Osteocyte (in vitro differentiated cells): ENCODE results near the gene UNK. TPM values are rescaled to one million over a fixed set of nuclear protein-coding genes. Genes with fewer than 3 reads are reported as not detected.

ENCODE experiments used
- DNase-seq: peaks from one replicate; pipeline ENCODE4 v3.0.0; 2021; ENCODE audit warnings: mixed read lengths; ENCODE audit not compliant: unreplicated experiment; ENCODE audit errors: extremely low spot score
- H3K27ac Mint-ChIP-seq: one replicate; pipeline ENCODE4 v1.8.0; 2021; ENCODE audit warnings: mild to moderate bottlenecking, mixed read lengths; ENCODE audit not compliant: unreplicated experiment
- H3K27me3 Mint-ChIP-seq: one replicate; pipeline ENCODE4 v1.8.0; 2021; ENCODE audit warnings: mixed read lengths; ENCODE audit not compliant: unreplicated experiment
- H3K36me3 Mint-ChIP-seq: one replicate; pipeline ENCODE4 v1.8.0; 2021; ENCODE audit warnings: mixed read lengths; ENCODE audit not compliant: unreplicated experiment
- H3K4me1 Mint-ChIP-seq: one replicate; pipeline ENCODE4 v1.8.0; 2021; ENCODE audit warnings: mixed read lengths; ENCODE audit not compliant: unreplicated experiment
- H3K4me3 Mint-ChIP-seq: one replicate; pipeline ENCODE4 v1.8.0; 2021; ENCODE audit warnings: mild to moderate bottlenecking, moderate library complexity, mixed read lengths; ENCODE audit not compliant: unreplicated experiment
- H3K9me3 Mint-ChIP-seq: one replicate; pipeline ENCODE4 v1.8.0; 2021; ENCODE audit warnings: mixed read lengths; ENCODE audit not compliant: unreplicated experiment
- total RNA-seq: library from RNA; stranded (reverse); gene quantifications from 2 replicates; pipeline ENCODE4 v1.2.1, GENCODE V29; 2021
- TF ChIP-seq, protein P1 (sequence below): fragments of 200-600 bp; sonication (generic); IDR thresholded peaks from 2 replicates; pipeline ENCODE4 v1.5.0; 2021; ENCODE audit warnings: antibody characterized with exemption, mild to moderate bottlenecking, moderate library complexity

The UNK gene
- total RNA-seq, 1 donor from 2014 or later = 38.2 TPM

DNA sequence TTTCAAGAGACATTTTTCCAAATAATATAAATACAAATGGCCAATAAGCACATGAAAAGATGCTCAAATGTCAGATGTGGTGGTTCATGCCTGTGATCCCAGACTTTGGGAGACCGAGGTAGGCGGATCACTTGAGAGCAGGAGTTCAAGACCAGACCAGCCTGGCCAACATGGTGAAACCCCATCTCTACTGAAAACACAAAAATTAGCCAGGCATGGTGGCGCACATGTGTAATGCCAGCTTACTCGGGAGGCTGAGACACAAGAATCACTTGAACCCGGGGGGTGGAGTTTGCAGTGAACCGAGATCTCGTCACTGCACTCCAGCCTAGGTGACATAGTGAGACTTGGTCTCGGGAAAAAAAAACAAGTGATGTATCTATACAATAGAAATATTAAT, 16.7 kb upstream of the UNK start:
- Mint-ChIP-seq H3K36me3 (no peaks in the 10 kb centered on the region), H3K27me3 (no peaks in the 10 kb centered on the region), H3K4me1 (peaks cover 19% of the 10 kb centered on the region), H3K9me3 (no peaks in the 10 kb centered on the region), H3K4me3 (no peak overlapping the region), H3K27ac (no peak overlapping the region)
- no peak for DNase-seq
- TF ChIP-seq, protein P1, sequence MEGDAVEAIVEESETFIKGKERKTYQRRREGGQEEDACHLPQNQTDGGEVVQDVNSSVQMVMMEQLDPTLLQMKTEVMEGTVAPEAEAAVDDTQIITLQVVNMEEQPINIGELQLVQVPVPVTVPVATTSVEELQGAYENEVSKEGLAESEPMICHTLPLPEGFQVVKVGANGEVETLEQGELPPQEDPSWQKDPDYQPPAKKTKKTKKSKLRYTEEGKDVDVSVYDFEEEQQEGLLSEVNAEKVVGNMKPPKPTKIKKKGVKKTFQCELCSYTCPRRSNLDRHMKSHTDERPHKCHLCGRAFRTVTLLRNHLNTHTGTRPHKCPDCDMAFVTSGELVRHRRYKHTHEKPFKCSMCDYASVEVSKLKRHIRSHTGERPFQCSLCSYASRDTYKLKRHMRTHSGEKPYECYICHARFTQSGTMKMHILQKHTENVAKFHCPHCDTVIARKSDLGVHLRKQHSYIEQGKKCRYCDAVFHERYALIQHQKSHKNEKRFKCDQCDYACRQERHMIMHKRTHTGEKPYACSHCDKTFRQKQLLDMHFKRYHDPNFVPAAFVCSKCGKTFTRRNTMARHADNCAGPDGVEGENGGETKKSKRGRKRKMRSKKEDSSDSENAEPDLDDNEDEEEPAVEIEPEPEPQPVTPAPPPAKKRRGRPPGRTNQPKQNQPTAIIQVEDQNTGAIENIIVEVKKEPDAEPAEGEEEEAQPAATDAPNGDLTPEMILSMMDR = no peak

DNA sequence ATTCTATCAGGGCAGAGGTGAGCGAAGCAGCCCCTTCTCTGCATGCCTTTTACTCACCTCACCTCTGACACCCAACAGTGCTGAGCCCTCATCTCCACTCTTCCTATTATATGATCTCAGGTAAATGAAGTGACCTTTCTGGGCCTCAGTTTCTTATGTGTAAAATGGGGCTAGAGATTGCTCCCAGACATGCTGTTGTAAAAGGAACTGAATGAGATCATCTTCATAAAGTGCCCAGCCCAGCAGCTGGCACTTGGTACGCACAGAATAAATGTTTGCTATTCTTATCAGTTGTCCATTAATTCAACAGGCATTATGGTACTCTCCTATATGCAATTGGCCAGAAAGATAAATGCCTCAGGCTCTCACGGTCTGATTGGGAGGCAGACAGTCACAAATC, 15.1 kb upstream of the UNK start:
- Mint-ChIP-seq H3K4me1 (peaks cover 7% of the 10 kb centered on the region), H3K27ac (no peak overlapping the region), H3K27me3 (no peaks in the 10 kb centered on the region), H3K9me3 (no peaks in the 10 kb centered on the region), H3K4me3 (no peak overlapping the region), H3K36me3 (no peaks in the 10 kb centered on the region)
- no peak for DNase-seq
- TF ChIP-seq, protein P1 = no peak

DNA sequence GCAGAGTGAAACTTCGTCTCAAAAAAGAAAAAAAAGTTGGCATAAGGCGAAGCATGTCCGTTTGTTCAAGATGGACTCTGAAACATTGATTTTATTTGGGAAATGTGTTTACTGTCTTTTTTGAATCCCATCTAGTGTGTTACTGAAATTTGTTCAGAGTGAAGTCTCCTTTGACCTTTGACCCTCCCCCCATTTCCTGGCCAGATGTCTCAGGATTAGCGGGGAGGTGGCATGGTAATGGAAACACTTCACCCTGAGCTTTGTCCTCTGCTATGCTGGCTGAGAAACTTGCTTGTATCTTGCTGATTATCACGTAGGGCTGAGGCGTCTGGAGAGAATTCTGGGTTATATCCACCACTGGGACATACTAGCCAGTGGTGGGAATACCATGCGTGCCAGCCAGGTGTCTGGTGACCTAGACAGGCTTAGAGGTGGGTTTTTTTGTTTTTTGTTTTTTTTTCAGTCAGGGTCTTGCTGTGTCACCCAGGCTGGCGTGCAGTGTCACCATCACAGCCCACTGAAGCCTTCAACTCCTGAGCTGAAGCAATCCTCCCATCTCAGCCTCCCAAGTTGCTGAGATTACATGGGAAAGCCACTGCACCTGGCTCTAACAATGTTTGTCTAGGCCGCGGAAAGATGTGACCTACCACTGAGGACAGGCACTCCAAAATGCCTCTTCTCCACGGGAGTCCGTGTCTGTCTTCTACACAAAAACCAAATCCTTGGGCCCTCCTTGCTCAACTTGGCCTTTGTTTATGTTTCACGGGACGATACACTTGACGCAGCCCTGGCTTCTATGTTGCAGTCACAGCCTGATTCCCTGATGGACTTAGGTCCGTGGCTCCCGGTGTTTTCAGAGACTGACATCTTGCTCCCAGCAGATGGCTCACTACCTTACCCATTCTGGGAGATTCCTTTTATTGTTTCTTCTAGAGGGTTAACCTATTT, 13.0 kb upstream of the UNK start:
- Mint-ChIP-seq H3K4me1 (peaks cover 15% of the 10 kb centered on the region), H3K27ac (no peak overlapping the region), H3K4me3 (no peak overlapping the region), H3K36me3 (peaks cover 6% of the 10 kb centered on the region), H3K27me3 (no peaks in the 10 kb centered on the region), H3K9me3 (no peaks in the 10 kb centered on the region)
- DNase-seq = no peak
- TF ChIP-seq, protein P1 = peak; percentile 25

DNA sequence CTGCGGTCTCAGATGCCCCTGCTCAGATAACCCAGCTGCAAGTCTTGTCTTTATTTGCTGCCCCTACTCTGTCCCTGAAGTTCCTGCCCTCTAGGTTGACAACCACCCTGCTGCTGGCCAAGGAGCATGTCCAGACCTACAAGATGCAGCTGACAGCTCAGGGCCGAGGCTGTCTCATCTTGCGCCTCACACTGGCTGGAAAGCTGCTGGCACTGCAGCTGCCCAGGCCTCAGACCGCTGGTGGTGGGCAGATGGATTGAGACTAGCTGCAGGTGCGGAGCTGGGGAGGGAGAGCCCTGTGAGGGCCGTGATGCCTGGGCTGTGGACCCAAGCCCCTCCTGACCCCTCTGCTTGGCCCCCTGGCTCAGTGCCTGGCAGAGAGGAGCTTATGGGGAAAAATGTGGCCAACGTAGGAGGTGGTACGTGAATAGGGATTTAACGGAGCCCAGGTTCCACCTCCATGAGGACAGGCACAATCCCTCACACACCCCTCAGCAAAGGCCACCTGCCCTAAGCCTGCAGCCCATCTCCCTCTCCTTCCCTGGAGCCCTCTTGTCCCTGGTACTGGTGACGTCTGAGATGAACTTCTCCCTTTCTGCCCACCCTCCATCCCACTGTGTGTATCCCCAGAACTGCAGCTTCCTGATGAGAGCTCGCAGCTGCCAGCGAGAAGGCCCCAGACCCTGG, 11.3 kb upstream of the UNK start:
- DNase-seq = no peak
- no peak overlapping the region for H3K27ac Mint-ChIP-seq
- H3K27me3 Mint-ChIP-seq = no peaks in the 10 kb centered on the region
- peaks cover 29% of the 10 kb centered on the region for H3K4me1 Mint-ChIP-seq
- TF ChIP-seq, protein P1 = no peak
- peaks cover 22% of the 10 kb centered on the region for H3K36me3 Mint-ChIP-seq
- H3K4me3 Mint-ChIP-seq = no peak overlapping the region
- no peaks in the 10 kb centered on the region for H3K9me3 Mint-ChIP-seq
